ENCODE measurements around the gene NETO1.

Gene NETO1

GRCh38 chr18:72843743-72844142 lies 24.0 kb downstream of the NETO1 start:
- DNase-seq: no peak

- DNase-seq: no peak
Measured at GRCh38 chr18:72840109-72840508, 27.7 kb downstream of the NETO1 start.

- no peak for DNase-seq
Measured at GRCh38 chr18:72834731-72835130, 33.1 kb downstream of the NETO1 start.

- DNase-seq: no peak
Measured at GRCh38 chr18:72833471-72833870, 34.3 kb downstream of the NETO1 start.

- DNase-seq: no peak
Measured at GRCh38 chr18:72830109-72830508, 37.7 kb downstream of the NETO1 start.

GRCh38 chr18:72828601-72829000 lies 39.2 kb downstream of the NETO1 start:
- DNase-seq: no peak

- no peak for DNase-seq
Measured at GRCh38 chr18:72826736-72827135, 41.1 kb downstream of the NETO1 start.

GRCh38 chr18:72823345-72823744 lies 44.4 kb downstream of the NETO1 start:
- DNase-seq: no peak

- DNase-seq: no peak
Measured at GRCh38 chr18:72822202-72822601, 45.6 kb downstream of the NETO1 start.

GRCh38 chr18:72820571-72820970 lies 47.2 kb downstream of the NETO1 start:
- no peak for DNase-seq

GRCh38 chr18:72819050-72819449 lies 48.7 kb downstream of the NETO1 start:
- no peak for DNase-seq

- no peak for DNase-seq
Measured at GRCh38 chr18:72811047-72811446, 56.7 kb downstream of the NETO1 start.

- no peak for DNase-seq
Measured at GRCh38 chr18:72808680-72809079, 59.1 kb downstream of the NETO1 start.

- no peak for DNase-seq
Measured at GRCh38 chr18:72799106-72799505, 68.7 kb downstream of the NETO1 start.

GRCh38 chr18:72783530-72783929 lies 84.3 kb downstream of the NETO1 start:
- DNase-seq: no peak

- DNase-seq: no peak
Measured at GRCh38 chr18:72774914-72775313, 92.9 kb downstream of the NETO1 start.

GRCh38 chr18:72772916-72773315 lies 94.9 kb downstream of the NETO1 start:
- no peak for DNase-seq

GRCh38 chr18:72768681-72769229 lies 99.0 kb downstream of the NETO1 start:
- no peak for DNase-seq

- no peak for DNase-seq
Measured at GRCh38 chr18:72762515-72763122, 105.2 kb downstream of the NETO1 start.

- DNase-seq: no peak
Measured at GRCh38 chr18:72752220-72752619, 115.6 kb downstream of the NETO1 start.

- DNase-seq: no peak
Measured at GRCh38 chr18:72742002-72742401, 125.8 kb downstream of the NETO1 start.

- DNase-seq: no peak
Measured at GRCh38 chr18:72738136-72738535, 129.7 kb downstream of the NETO1 start.

GRCh38 chr18:72727776-72728175 lies 140.0 kb downstream of the NETO1 start:
- no peak for DNase-seq

- no peak for DNase-seq
Measured at GRCh38 chr18:72727038-72727655, 140.6 kb downstream of the NETO1 start.

- no peak for DNase-seq
Measured at GRCh38 chr18:72726201-72726600, 141.6 kb downstream of the NETO1 start.
